A673 (cell line): ENCODE measurements around the gene DCC. TPM values are rescaled to one million over a fixed set of nuclear protein-coding genes. Genes with fewer than 3 reads are reported as not detected.

ENCODE experiments used
- BruUV-seq: library from RNA; stranded (reverse); fragments of 400-500 nt; replicated peaks from 2 replicates; lab custom pipeline; 2021; lab: Mats Ljungman, UMichigan
- CTCF ChIA-PET: fragments of 300-600 bp; sonication (Branson Sonifier 250); formaldehyde crosslinking; loops from one replicate; lab custom pipeline; 2022; ENCODE audit warnings: antibody characterized with exemption; lab: Charles Lee
- POLR2A ChIA-PET: fragments of 300-600 bp; sonication (Branson Sonifier 250); formaldehyde crosslinking; loops from one replicate; lab custom pipeline; 2022; ENCODE audit warnings: antibody characterized with exemption; ENCODE audit not compliant: low non-redundant PET; lab: Charles Lee
- DNase-seq: peaks from one replicate; pipeline ENCODE4 v3.0.0-alpha.2; 2015; ENCODE audit warnings: low spot score
- H3K27ac ChIP-seq: fragments of 200-600 bp; sonication (generic); 2 replicates; pipeline ENCODE4 v1.5.1; 2016; ENCODE audit warnings: mixed run types, low read depth, mild to moderate bottlenecking, mixed read lengths, antibody characterized with exemption, low read length; ENCODE audit not compliant: poor library complexity, severe bottlenecking
- H3K27me3 ChIP-seq: fragments of 200-600 bp; sonication (generic); replicated peaks from 2 replicates; pipeline ENCODE4 v1.6.1; 2017; ENCODE audit warnings: mixed run types, low read depth, mild to moderate bottlenecking, mixed read lengths, antibody characterized with exemption, low read length; ENCODE audit not compliant: insufficient read depth, poor library complexity
- H3K36me3 ChIP-seq: fragments of 200-600 bp; sonication (generic); 2 replicates; pipeline ENCODE4 v1.6.1; 2016; ENCODE audit warnings: mixed run types, mild to moderate bottlenecking, mixed read lengths, antibody characterized with exemption, low read length; ENCODE audit not compliant: insufficient read depth, poor library complexity, severe bottlenecking
- H3K4me1 ChIP-seq: fragments of 200-600 bp; sonication (generic); 2 replicates; pipeline ENCODE4 v1.6.1; 2017; ENCODE audit warnings: mixed run types, mild to moderate bottlenecking, mixed read lengths, antibody characterized with exemption, low read length; ENCODE audit not compliant: insufficient read depth, poor library complexity, severe bottlenecking
- H3K4me3 ChIP-seq: fragments of 200-600 bp; sonication (generic); 2 replicates; pipeline ENCODE4 v1.5.1; 2016; ENCODE audit warnings: low read depth, mixed run types, mild to moderate bottlenecking, mixed read lengths, low read length; ENCODE audit not compliant: poor library complexity, severe bottlenecking
- H3K9me3 ChIP-seq: fragments of 200-600 bp; sonication (generic); 2 replicates; pipeline ENCODE4 v1.6.1; 2016; ENCODE audit warnings: mixed run types, low read depth, mild to moderate bottlenecking, mixed read lengths, antibody characterized with exemption, low read length; ENCODE audit not compliant: poor library complexity, severe bottlenecking
- EZH2 ChIP-seq: fragments of 200-600 bp; sonication (generic); IDR thresholded peaks from 2 replicates; pipeline ENCODE4 v1.6.1; 2017; ENCODE audit warnings: borderline replicate concordance, low read depth, mild to moderate bottlenecking, mixed read lengths, antibody characterized with exemption, low read length; ENCODE audit not compliant: poor library complexity, severe bottlenecking
- intact Hi-C: fragments of 100-400 bp; cut with micrococcal nuclease; formaldehyde crosslinking; loops from one replicate; pipeline ENCODE4 v1.10.0; 2022; ENCODE audit not compliant: unreplicated experiment
- total RNA-seq: library from RNA; stranded (reverse); gene quantifications from 2 replicates; pipeline ENCODE4 v1.2.3, GENCODE V29; 2021
- TF ChIP-seq, protein P1 (sequence below): fragments of 300-800, 200-600 bp; sonication (generic); conservative IDR thresholded peaks from 2 replicates; pipeline ENCODE4 v1.5.1; 2017; ENCODE audit warnings: low read depth, mild to moderate bottlenecking, antibody characterized with exemption, low read length, moderate library complexity, mixed read lengths

Gene DCC
- total RNA-seq, 1 experiment from 2014 or later, result 93.0 TPM

DNA sequence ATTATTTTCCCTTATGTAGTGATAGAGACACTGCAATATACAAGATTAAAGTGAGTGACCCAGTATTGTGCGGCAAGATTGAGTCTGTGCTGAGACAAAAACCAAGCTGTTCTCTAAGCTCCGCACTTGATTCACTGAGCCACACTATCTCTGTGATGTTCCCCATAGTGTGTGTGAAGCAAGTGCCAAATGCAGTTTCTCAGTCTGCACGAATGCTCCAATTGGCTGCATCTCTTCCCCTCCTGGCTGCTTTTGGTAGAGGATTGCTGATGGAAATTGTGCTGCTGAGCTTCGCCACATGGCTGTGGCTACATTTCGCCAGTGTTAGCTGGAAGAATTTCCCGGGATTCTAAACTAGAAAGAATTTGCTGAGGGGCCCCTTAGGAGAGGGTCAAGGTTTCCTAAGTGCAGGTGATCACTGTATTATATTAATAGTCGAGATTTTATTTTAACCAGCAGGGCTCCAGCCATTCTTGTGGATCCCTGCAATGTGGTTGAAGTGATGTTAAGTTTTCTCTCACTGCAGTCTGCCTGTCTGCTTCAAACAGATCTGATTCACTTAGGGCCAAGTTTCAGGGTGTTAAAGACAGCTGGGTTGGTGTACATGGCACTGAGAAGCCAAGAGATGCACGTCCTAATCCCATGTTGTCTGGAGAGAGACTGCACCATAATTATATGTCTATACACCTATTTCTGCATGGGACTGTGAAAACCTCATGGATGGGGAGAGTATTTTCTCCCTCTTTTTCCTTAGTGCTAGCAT, 317.2 kb downstream of the DCC start:
- DNase-seq, result no peak
- Histone ChIP-seq H3K27me3 (no peaks in the 10 kb centered on the region), H3K27ac (no peak overlapping the region), H3K4me3 (no peak overlapping the region), H3K9me3 (no peaks in the 10 kb centered on the region), H3K36me3 (no peaks in the 10 kb centered on the region), H3K4me1 (no peaks in the 10 kb centered on the region)
- intact Hi-C loops, result no loop called here
- no TSS peak for BruUV-seq
- TF ChIP-seq, protein P1, sequence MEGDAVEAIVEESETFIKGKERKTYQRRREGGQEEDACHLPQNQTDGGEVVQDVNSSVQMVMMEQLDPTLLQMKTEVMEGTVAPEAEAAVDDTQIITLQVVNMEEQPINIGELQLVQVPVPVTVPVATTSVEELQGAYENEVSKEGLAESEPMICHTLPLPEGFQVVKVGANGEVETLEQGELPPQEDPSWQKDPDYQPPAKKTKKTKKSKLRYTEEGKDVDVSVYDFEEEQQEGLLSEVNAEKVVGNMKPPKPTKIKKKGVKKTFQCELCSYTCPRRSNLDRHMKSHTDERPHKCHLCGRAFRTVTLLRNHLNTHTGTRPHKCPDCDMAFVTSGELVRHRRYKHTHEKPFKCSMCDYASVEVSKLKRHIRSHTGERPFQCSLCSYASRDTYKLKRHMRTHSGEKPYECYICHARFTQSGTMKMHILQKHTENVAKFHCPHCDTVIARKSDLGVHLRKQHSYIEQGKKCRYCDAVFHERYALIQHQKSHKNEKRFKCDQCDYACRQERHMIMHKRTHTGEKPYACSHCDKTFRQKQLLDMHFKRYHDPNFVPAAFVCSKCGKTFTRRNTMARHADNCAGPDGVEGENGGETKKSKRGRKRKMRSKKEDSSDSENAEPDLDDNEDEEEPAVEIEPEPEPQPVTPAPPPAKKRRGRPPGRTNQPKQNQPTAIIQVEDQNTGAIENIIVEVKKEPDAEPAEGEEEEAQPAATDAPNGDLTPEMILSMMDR, result no peak
- no peak for TF ChIP-seq EZH2
- ChIA-PET CTCF (no interaction called here), POLR2A (no interaction called here)

DNA sequence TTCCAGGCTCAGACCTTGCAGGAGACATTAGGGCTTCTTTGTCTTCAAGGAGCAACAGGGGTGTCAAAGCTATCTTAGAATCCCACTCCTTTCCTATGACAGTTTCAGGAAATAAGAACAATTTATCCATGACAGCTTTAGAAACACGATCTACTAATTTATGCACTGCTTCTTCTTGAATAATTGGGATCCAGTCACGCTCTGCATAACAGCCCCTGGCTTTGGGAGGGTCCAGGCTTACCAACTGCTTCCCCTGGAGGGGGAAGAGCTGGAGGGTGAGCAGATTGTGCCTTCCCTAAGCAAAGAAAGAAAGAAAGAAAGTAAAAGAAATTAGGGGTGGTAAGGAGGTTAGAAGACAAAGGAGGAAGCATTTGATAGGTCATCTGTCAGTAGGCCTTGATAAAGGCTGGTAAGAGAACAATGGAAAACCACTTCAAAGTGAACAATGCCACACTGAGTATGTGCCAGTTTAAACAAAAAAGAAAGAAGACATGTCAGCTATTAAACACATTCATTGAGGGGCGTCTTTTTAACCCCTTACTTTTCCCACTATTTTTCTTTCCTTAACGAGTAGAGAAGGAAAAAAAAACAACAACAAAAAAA, 327.6 kb downstream of the DCC start:
- intact Hi-C loops, result no loop called here
- Histone ChIP-seq H3K27ac (peak overlapping the region; percentile 53), H3K36me3 (no peaks in the 10 kb centered on the region), H3K4me3 (no peak overlapping the region), H3K9me3 (no peaks in the 10 kb centered on the region), H3K27me3 (no peaks in the 10 kb centered on the region), H3K4me1 (peaks cover 66% of the 10 kb centered on the region)
- BruUV-seq, result no TSS peak
- CTCF ChIA-PET, result interaction anchor here (0.6 kb wide), 1 partner anchor 240 kb away, joined by 13 read pairs; no protein-coding TSS in a partner anchor
- POLR2A ChIA-PET, result interaction anchor here (0.6 kb wide), 1 partner anchor 92 kb away, joined by 3 read pairs; no protein-coding TSS in a partner anchor
- TF ChIP-seq, protein P1, result no peak
- no peak for TF ChIP-seq EZH2
- peak; percentile 80 for DNase-seq

DNA sequence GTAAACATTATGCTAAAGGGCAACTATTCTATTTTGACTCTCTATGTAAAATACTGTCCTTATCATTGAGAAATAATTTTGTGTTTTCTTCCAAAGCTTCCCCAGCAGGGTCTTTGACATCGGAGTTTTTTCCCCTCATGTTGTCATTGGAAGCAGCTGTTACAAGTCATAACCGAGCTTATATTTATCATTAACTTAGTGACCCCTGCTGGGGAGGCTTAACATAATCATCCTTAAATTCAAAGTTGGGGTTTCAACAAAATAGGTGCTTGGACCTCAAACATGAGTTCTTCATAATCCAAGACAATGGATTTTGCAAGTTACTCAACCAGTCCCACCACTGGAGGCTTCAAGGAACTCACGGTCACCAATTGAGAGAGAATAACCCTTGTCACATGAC, 330.9 kb downstream of the DCC start:
- ChIA-PET CTCF (interaction anchor here (1.1 kb wide), 1 partner anchor 88 kb away, joined by 6 read pairs; no protein-coding TSS in a partner anchor), POLR2A (no interaction called here)
- peak; percentile 73 for DNase-seq
- Histone ChIP-seq H3K27ac (no peak overlapping the region), H3K36me3 (no peaks in the 10 kb centered on the region), H3K4me3 (no peak overlapping the region), H3K27me3 (no peaks in the 10 kb centered on the region), H3K9me3 (no peaks in the 10 kb centered on the region), H3K4me1 (peaks cover 61% of the 10 kb centered on the region)
- intact Hi-C loops, result loop anchor here (10.0 kb wide), 1 partner anchor 1006 kb away; no protein-coding TSS in a partner anchor
- BruUV-seq, result no TSS peak
- TF ChIP-seq EZH2, result no peak
- TF ChIP-seq, protein P1, result peak; percentile 55
